Kidney tubule cell (primary cell): ENCODE data around the gene VPS45.

Experiments
- DNase-seq: peaks from one replicate; pipeline ENCODE4 v3.0.0-alpha.2; 2018; ENCODE audit warnings: low spot score

The VPS45 gene

GRCh38 chr1:150192012-150192411 lies 124.4 kb downstream of the VPS45 start:
- DNase-seq: peak; percentile 79

GRCh38 chr1:150194381-150195031 lies 126.9 kb downstream of the VPS45 start:
- peak; percentile 6 for DNase-seq
